ENCODE measurements around the gene ADAM10.
"Not testable (repeated sequence)": the region's sequence is repeated elsewhere in the genome, so short reads cannot be mapped to it uniquely, and the experiment has no call there.

Gene ADAM10, protein sequence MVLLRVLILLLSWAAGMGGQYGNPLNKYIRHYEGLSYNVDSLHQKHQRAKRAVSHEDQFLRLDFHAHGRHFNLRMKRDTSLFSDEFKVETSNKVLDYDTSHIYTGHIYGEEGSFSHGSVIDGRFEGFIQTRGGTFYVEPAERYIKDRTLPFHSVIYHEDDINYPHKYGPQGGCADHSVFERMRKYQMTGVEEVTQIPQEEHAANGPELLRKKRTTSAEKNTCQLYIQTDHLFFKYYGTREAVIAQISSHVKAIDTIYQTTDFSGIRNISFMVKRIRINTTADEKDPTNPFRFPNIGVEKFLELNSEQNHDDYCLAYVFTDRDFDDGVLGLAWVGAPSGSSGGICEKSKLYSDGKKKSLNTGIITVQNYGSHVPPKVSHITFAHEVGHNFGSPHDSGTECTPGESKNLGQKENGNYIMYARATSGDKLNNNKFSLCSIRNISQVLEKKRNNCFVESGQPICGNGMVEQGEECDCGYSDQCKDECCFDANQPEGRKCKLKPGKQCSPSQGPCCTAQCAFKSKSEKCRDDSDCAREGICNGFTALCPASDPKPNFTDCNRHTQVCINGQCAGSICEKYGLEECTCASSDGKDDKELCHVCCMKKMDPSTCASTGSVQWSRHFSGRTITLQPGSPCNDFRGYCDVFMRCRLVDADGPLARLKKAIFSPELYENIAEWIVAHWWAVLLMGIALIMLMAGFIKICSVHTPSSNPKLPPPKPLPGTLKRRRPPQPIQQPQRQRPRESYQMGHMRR

DNA sequence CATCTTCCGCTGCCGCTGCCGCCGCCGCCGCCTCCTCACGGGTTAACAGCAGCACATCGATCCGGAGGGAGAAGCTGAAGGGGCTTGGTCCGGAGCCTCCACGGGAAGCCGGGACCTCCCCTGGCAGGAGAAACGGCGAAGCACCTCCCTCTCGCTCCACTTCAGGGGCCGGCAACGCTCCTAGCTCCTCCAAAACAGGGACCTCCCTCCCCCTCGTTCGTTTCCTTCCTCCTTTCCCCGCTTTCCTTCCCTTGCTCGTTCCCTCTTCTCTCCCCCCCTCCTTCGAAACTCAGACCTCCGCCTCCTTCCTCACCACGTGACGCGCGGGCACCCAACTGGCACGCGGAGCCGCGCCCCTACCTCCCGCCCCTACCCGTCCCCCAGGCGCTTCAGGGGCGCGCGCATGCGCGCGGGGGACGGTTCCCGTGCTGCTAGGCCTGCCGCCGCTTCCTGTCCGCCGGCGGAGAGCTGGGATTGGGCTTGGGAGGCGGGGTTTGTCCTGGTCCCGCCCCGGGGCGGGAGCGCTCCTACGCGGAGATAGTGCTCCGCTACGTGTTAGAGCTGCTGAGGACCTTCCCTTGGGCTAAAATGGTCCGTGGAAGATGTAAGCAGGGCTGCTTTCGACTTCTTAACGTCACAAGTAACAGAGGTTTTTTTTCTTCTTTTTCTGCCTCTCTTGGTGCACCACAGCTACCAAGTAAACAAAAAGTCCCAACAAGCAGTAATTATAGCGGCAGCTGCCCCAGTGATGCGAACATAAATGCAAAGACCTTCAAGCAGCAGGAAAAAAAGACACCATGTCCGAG is at the start of gene ADAM10:
Gene ADAM10 (minus strand): TSS at position 176 of the 806 bp plus-strand sequence. CDS start 173 bp downstream, at position 3.
- peak; percentile 96 to 99 for DNase-seq (ENCODE audit: low read depth in 2 of 2)

DNA sequence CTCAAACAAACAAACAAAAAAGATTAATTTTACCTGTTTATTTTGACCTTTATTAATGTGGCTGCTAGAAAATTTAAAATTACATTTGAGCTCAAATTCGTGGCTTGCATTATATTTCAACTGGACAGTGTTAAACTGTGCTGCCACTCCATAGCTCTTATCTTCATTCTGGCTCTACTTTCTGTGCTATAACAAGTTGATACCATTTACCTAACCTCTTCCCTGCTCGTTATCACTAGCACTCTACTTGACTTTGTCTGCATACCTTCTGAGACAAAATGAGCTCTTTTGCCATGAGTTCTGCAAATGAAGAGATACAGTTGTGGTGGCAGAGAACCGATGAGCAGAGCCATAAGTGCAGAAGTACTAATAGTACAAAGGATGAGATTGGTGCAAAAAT is 48.0 kb upstream of the ADAM10 start:
- DNase-seq (ENCODE audit: low read depth in 2 of 2): no peak

DNA sequence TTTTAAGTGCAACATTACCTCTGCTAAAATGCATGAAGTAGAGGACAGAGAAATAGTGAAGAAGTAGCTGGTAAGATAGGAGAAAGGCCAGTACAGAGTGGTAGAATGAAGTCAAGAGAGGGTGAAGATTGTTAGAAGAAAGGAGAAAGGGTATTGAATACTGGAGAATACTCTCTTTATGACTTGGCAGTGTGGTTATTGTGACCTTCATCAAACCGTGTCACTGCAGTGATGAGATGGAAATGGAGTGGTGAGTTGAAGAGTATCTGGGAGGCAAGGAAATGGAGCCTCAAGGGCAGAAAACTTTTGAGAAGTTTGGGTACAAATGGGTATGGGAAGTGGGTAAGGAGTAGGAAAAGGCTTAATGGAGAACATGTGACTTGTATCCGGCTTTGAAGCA is 46.3 kb upstream of the ADAM10 start:
- no peak for DNase-seq (ENCODE audit: low read depth in 2 of 2)

DNA sequence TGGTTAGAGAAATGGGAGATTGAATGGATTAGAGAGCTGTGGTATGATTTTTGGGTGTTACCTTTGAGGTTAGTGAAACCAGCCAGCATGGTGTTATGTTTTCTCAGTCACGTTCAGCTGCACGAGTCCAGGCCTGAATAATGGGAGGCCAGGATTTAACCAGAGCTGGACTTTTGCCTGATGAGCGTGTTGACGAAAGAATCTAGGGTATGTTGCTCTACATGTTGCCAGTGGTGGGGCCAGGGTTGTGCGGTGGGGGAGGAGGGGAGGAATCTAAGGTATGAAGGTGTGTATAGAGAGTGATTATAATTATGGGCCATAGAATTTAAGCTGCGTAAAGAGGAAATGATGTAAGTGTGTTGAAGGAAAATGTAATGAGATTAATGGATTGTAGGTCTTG is 44.4 kb upstream of the ADAM10 start:
- no peak for DNase-seq (ENCODE audit: low read depth in 2 of 2)

DNA sequence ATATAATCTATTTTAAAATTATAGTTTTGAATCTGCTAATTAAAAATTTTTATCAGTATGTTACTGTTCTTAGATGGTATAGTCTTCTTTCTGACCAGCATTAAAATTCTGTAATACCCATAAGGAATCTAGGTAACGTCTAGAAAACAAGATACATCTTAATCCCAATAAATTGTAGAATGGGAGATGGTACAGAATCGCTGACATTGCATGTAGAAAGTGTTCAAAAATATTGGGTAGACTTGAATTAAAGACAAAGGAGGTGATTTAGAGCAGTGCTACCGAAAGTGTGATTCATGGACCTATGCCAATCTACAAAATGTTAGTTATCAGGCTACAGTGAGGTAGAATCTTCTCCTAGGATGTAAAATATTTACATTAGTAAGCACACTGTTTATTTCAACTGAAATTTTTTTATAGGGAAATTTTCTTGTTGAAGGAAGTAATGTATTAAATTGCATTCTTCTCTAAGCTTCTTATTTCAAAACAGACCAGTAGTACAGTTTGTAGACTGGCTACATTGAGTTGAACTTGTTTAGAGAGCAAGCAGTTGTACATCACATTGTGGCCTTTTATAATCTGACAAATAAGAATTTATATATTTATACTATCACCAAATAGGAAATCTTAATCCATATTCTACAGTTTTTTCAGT is 38.7 kb upstream of the ADAM10 start:
- DNase-seq (ENCODE audit: low read depth in 2 of 2): no peak

DNA sequence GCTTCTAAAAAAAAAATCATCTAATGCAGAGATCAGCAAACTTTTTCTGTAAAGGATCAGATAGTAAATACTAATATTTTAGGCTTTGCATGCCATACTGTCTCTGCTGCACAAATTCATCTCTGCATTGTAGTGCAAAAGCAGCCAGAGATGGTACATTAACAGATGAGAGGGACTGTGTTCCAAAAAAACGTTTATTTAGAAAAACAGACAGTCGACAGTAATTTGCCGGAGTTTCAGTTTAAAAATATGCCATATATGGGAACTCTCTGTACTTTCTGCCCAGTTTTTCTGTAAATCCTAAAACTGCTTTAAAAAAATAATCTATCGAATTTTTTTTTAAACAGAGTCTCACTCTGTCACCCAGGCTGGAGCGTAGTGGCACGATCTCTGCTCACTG is 35.8 kb upstream of the ADAM10 start:
- DNase-seq (ENCODE audit: low read depth in 2 of 2): no peak

DNA sequence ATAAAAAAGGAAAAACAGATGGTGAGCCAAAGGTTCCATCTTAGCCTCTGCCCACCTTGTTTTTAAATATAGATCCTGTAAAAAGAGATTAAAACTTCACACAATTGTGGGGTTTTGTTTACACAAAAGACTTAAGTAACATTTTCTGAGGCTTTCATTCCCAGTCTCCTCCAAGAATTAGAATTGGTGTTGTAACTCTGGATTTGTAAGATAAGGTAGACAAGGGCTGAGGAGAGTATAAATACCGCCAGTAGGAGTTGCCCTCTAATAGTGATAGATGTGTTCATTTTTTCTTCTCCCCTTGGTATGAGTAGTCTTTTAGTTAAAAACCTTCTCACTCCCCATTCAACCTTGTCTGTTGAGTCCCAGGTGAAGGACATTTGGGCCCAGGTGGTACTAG is 30.0 kb upstream of the ADAM10 start:
- DNase-seq (ENCODE audit: low read depth in 2 of 2): no peak

DNA sequence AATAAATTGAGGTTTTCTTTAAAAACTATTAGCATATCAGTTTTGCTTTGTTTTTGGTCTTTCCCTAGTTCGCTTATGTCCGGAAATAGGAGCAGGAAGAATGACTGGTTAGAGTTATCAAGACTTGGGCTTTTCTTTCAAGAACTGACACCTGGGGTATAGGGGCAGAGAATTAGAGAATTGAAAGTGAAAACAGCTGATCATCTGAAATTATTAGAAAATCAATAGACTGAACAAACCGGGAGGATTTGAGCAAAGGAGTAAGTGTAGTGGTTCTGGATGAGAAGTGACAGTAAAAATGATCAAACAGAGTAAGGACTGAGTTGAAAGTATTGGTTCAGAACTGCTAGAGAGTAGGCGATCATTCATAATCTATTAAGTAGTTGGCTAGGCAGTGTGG is 27.6 kb upstream of the ADAM10 start:
- DNase-seq (ENCODE audit: low read depth in 2 of 2): no peak

DNA sequence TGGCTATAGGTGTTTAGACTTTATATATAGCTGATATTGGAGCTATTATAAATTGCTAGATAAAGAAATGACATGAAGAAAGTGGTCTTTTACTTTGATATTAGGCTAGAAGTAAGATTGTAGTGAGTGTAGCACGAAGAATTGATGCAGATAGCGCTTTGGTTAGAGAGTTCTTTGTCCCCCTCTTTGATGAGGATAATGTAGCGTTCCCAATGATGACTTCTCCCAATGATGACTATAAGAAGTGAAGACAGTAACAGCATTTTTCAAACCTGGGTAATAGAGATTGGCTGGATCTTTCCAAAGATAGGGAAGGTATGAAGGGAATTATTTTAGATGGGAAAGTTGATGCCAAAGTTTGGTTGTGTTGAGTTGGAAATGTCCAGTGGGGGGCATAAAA is 25.9 kb upstream of the ADAM10 start:
- no peak for DNase-seq (ENCODE audit: low read depth in 2 of 2)

DNA sequence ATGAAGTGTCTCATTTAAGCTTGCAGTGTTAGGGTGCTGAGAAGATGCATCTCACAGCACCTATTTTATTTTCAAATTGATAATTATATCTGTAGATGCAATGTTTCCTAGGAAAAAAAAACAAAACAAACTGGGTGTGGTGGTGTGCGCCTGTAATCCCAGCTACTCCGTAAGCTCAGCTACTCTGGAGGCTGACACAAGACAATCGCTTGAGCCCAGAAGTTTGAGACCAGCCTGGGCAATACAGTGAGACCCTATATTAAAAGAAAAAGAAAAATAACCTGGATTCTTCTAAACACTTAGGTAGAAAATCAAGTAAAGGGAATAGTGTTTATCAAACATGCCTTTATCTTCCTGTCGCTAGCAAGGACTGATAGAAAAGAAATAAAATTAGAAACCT is 23.5 kb upstream of the ADAM10 start:
- no peak for DNase-seq (ENCODE audit: low read depth in 2 of 2)

DNA sequence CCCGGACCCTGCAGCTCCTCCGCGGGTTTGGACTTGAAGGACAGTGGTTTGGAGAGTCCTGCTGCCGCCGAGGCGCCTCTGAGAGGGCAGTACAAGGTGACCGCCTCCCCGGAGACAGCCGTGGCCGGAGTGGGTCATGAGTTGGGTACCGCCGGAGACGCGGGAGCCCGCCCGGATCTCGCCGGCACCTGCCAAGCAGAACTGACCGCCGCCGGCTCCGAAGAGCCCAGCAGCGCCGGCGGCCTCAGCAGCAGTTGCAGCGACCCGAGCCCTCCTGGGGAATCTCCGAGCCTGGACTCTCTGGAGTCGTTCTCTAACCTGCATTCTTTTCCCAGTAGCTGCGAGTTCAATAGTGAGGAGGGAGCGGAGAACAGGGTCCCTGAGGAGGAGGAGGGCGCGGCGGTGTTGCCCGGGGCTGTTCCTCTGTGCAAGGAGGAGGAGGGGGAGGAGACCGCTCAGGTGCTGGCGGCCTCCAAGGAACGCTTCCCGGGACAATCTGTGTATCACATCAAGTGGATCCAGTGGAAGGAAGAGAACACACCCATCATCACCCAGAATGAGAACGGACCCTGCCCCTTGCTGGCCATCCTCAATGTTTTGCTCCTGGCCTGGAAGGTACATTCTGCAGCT is 22.2 kb upstream of the ADAM10 start:
- DNase-seq (ENCODE audit: low read depth in 2 of 2): peak in 1 of 2 donors; percentile 1

DNA sequence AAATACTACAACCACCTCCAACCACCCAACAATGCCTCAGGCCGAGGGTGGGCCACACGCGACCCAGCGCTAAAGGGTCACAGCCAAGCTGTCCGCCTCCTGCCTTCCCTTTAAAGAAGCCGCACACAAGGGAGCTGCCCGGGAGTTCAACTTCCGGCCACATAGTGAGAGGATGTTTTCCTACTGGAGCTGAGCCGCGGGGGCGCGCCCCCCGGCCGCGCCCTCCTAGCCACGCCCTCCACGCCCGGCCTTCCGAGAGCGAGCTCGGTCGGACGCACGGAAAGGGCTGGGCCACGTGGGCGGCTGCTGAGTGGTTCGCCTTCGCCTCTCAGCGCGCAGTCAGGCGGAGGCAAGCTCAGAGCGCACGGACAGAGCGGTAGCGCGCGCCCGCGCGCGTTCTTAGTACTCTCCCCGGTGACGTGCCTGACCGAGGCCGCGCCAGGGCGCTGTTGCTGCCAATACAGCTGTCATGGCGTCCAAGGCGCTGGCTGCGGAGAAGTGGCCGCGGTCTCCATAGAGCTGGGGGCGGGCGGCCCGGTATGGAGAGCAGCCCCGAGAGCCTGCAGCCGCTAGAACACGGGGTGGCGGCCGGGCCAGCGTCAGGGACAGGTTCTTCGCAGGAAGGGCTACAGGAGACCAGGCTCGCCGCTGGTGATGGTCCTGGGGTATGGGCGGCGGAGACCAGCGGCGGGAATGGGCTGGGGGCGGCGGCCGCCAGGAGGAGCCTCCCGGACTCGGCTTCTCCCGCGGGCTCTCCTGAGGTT is 21.5 kb upstream of the ADAM10 start, which contains the start of gene MINDY2:
Gene MINDY2 (plus strand): TSS at position 446 of the 764 bp plus-strand sequence. CDS start 94 bp downstream, at position 540.
- DNase-seq (ENCODE audit: low read depth in 2 of 2): peak; percentile 84 to 90

DNA sequence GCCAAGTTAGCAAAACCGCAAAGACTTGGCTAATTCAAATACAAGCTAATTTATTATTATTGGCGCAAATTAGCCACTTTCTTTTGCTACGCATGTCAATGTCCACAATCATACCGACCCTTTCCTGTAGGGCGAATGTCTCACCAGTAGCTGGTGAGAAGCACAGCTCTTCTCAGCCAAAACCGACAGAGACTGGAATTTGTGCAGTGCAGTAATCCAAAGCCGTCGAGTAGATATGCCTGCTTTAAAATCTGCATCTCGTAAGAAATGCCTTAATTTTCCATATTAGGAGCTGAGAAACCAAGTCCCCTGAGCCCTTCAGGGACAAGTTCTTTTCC is 21.0 kb upstream of the ADAM10 start:
- DNase-seq (ENCODE audit: low read depth in 2 of 2): no peak

DNA sequence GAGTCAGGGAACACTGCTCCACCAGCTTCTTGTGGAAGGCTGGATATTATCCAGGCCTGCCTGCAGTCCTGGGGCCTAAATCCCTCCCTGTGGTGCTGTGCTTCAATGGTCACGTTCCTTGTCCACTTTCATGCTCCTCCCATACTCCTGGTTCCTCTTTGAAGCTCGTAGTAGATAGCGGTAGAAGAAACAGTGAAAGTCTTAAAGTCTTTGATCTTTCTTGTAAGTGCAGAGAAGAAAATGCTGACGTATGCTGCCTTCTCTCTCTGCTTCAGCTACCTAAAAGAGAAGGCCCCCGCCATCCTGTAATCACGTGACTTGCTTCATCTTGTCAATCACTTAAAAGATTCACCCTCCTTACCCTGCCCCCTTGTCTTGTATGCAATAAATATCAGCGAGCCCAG is 19.1 kb upstream of the ADAM10 start:
- DNase-seq (ENCODE audit: low read depth in 2 of 2): not testable (repeated sequence)

DNA sequence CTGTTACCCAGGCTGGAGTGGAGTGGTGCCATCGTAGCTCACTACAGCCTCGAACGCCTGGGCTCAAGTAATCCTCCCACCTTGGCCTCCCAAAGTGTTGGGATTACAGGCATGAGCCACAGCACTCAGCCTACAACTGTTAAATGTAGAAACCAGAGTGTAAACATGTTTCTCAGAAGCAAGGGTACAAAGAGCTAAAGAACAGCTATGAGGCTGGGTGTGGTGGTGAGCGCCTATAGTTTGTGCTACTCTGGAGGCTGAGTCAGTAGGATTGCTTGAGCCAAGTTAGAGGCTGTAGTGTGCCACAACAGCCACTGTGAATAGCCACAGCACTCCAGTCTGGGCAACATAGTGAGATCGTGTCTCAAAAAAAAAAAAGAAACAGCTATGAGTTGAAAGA is 16.8 kb upstream of the ADAM10 start:
- no peak for DNase-seq (ENCODE audit: low read depth in 2 of 2)

DNA sequence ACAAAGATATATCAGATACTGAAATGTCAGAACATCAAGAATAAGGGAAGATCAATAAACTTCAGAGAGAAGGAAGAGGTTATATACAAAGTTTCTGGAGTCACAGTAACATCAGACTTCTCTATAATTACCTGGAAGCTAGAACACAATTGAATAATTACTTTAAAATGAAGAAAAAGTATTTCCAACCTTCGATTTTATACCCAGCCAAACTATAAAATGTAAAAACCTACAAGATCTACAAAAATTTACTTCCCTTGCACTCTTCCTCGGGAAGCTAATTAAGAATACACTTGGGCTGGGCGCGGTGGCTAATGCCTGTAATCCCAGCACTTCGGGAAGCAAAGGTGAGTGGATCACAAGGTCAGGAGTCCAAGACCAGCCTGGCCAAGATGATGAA is 15.0 kb upstream of the ADAM10 start:
- no peak for DNase-seq (ENCODE audit: low read depth in 2 of 2)

DNA sequence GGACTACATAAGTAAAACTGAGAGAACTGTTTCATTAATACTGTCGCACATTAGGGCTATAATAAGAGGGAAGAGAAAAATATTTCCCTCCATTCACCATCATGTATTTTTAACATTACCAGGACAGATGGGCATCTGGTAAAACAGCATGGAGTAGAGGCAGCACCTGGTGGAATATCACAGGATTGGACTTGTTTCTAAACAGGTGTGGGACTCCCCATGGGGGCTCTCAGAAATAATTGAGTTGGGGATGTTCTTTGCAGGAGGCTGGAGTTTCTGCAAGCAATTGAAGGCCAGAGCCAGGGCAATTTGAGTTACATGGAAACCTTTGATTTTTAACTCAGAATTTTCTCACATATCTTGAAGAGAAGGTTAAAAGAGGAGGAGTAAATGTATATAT is 13.2 kb upstream of the ADAM10 start:
- no peak for DNase-seq (ENCODE audit: low read depth in 2 of 2)

DNA sequence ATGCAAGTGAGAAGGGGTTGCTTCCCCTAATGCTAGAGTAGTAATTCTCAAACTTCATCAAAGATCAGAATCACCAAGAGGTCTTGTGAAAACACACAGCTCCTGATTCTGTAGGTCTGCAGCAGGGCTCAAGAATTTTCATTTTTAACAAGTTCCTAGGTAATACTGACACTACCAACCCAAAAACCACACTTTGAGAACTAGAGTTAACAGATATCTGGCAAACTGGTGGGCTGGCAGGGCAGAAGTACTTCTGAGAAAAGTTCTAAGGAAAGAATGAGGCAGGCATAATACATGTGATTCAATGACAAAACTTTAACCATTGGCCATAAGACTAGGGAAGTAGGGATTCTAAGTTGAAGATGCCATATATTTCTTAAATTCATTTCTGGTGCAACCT is 12.8 kb upstream of the ADAM10 start:
- no peak for DNase-seq (ENCODE audit: low read depth in 2 of 2)

DNA sequence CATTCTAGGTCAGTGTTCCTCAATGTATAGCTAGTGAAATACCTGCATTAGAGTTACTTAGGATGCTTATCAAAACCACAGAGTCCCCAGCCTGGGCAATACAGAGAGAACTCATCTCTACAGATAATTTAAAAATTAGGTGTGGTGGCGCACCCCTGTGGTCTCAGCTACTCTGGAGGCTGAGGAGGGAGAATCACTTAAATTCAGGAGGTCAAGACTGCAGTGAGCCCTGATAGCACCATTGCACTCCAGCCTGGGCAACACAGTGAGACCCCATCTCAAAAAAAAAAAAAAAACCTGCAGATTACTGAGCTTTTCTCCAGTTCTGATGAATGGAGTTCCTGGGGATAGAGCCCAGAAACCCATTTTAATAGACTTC is 11.5 kb upstream of the ADAM10 start:
- DNase-seq (ENCODE audit: low read depth in 2 of 2): no peak

DNA sequence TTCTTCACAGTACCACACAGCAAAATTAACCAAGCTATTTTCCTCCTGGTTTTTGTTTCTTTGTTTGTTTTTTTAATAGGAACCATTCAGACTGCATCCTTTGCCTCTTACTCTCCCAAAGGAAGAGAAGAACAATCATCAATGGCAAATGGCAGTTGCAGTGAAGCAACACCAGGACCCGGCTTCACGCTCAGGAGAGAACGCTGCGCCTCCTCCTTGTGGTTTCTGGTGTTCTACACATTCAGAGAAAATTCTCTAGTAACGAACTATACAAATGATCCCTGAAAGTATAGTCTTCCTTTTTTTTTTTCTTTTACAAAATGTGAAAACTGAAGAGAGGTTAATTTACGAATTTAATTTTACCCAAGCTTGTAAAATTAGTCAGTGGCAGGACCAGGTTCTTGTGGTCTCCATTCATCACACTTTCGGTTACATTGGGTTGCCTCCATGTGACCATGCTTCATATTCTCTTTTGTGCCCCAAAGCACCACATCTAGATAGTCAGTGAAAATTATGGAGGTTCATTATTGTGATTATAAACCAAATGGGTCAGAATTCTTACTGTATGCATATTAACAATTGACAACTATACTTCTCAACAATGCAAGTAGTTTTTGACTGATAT is 11.0 kb upstream of the ADAM10 start:
- no peak for DNase-seq (ENCODE audit: low read depth in 2 of 2)
